Bronchial epithelial cell (primary cell): ENCODE measurements around the gene PCDH8. TPM values are rescaled to one million over a fixed set of nuclear protein-coding genes. Genes with fewer than 3 reads are reported as not detected.

Experiments
- DNase-seq: peaks from one replicate; pipeline ENCODE4 v3.0.0-alpha.2; 2010; ENCODE audit warnings: low read depth
- FAIRE-seq: peaks from 2 replicates; lab custom pipeline; 2011; peaks lifted over from hg19 to GRCh38; lab: Jason Lieb, UNC
- H3K27me3 ChIP-seq: 2 replicates; pipeline ENCODE4 v1.5.1; 2011; ENCODE audit warnings: low read length; ENCODE audit not compliant: control insufficient read depth, insufficient read depth
- H3K36me3 ChIP-seq: 2 replicates; pipeline ENCODE4 v1.5.1; 2011; ENCODE audit warnings: low read length; ENCODE audit not compliant: control insufficient read depth, insufficient read depth
- H3K4me3 ChIP-seq: 2 replicates; pipeline ENCODE4 v1.5.1; 2011; ENCODE audit warnings: mild to moderate bottlenecking, low read depth, low read length, control low read depth
- total RNA-seq: library from RNA; depleted of rRNA; stranded (reverse); fragments of >200 nt; gene quantifications from 2 replicates; pipeline ENCODE4 v1.2.1, GENCODE V29; 2014
- TF ChIP-seq, protein P1 (sequence below): IDR thresholded peaks from 2 replicates; pipeline ENCODE4 v1.5.1; 2011; ENCODE audit warnings: mild to moderate bottlenecking, moderate library complexity, low read length, control low read depth, inconsistent platforms; ENCODE audit not compliant: insufficient read depth, severe bottlenecking

Gene PCDH8
- total RNA-seq, 1 donor from 2014 or later = not detected

- H3K36me3 ChIP-seq = no peaks in the 10 kb centered on the region
- FAIRE-seq = no peak
- H3K27me3 ChIP-seq = no peaks in the 10 kb centered on the region
- H3K4me3 ChIP-seq = no peak overlapping the region
- DNase-seq = no peak
- TF ChIP-seq, protein P1, sequence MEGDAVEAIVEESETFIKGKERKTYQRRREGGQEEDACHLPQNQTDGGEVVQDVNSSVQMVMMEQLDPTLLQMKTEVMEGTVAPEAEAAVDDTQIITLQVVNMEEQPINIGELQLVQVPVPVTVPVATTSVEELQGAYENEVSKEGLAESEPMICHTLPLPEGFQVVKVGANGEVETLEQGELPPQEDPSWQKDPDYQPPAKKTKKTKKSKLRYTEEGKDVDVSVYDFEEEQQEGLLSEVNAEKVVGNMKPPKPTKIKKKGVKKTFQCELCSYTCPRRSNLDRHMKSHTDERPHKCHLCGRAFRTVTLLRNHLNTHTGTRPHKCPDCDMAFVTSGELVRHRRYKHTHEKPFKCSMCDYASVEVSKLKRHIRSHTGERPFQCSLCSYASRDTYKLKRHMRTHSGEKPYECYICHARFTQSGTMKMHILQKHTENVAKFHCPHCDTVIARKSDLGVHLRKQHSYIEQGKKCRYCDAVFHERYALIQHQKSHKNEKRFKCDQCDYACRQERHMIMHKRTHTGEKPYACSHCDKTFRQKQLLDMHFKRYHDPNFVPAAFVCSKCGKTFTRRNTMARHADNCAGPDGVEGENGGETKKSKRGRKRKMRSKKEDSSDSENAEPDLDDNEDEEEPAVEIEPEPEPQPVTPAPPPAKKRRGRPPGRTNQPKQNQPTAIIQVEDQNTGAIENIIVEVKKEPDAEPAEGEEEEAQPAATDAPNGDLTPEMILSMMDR = no peak
Observed at GRCh38 chr13:52808842-52809219, 39.6 kb downstream of the PCDH8 start.

- no peak for DNase-seq
- Histone ChIP-seq H3K27me3 (no peaks in the 10 kb centered on the region), H3K4me3 (no peak overlapping the region), H3K36me3 (no peaks in the 10 kb centered on the region)
- TF ChIP-seq, protein P1 = no peak
- no peak for FAIRE-seq
Observed at GRCh38 chr13:52806029-52806428, 42.4 kb downstream of the PCDH8 start.

DNA sequence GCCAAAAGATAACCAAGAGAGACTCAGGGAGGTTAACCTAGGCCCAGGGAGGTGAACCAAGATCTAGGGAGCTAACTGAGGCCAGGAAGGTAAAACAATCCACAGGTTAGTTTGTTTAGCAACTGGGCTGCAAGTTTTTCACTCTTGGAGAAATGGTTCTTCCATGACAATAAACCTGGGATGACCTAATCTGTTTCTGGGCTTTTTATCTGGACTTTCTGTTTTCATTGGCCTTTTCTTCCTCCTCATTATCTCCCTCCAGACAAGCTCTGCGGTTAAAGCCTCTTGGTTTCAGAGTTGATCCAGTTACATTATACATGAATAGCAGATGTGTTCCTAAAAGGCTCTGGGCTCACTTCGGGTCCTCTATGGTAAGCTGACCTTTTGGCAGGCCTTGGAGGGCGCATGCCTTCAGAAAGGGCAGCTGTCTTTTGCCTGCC lies 44.2 kb downstream of the PCDH8 start:
- Histone ChIP-seq H3K27me3 (no peaks in the 10 kb centered on the region), H3K4me3 (no peak overlapping the region), H3K36me3 (no peaks in the 10 kb centered on the region)
- DNase-seq = no peak
- no peak for FAIRE-seq
- TF ChIP-seq, protein P1 = no peak

- DNase-seq = no peak
- H3K36me3 ChIP-seq = no peaks in the 10 kb centered on the region
- TF ChIP-seq, protein P1 = no peak
- H3K27me3 ChIP-seq = no peaks in the 10 kb centered on the region
- H3K4me3 ChIP-seq = no peak overlapping the region
- no peak for FAIRE-seq
Observed at GRCh38 chr13:52800856-52801255, 47.6 kb downstream of the PCDH8 start.

GRCh38 chr13:52798770-52799430 lies 49.5 kb downstream of the PCDH8 start:
- Histone ChIP-seq H3K27me3 (no peaks in the 10 kb centered on the region), H3K36me3 (no peaks in the 10 kb centered on the region), H3K4me3 (no peak overlapping the region)
- FAIRE-seq (no peak), DNase-seq (no peak)
- TF ChIP-seq, protein P1 = no peak

- Histone ChIP-seq H3K36me3 (no peaks in the 10 kb centered on the region), H3K4me3 (no peak overlapping the region), H3K27me3 (no peaks in the 10 kb centered on the region)
- FAIRE-seq (no peak), DNase-seq (no peak)
- TF ChIP-seq, protein P1 = no peak
Observed at GRCh38 chr13:52797176-52797575, 51.3 kb downstream of the PCDH8 start.
